AG08396 (cell line): Measurements from ENCODE around the gene STAT3.
A peak's percentile ranks its signal among the peaks of the same experiment; 100 is the strongest.
"Not testable (repeated sequence)": the region's sequence is repeated elsewhere in the genome, so short reads cannot be mapped to it uniquely, and the experiment has no call there.

Source experiments
- DNase-seq: peaks from one replicate; pipeline ENCODE4 v3.0.0; 2012; ENCODE audit warnings: low spot score, mixed read lengths

STAT3 gene

DNA sequence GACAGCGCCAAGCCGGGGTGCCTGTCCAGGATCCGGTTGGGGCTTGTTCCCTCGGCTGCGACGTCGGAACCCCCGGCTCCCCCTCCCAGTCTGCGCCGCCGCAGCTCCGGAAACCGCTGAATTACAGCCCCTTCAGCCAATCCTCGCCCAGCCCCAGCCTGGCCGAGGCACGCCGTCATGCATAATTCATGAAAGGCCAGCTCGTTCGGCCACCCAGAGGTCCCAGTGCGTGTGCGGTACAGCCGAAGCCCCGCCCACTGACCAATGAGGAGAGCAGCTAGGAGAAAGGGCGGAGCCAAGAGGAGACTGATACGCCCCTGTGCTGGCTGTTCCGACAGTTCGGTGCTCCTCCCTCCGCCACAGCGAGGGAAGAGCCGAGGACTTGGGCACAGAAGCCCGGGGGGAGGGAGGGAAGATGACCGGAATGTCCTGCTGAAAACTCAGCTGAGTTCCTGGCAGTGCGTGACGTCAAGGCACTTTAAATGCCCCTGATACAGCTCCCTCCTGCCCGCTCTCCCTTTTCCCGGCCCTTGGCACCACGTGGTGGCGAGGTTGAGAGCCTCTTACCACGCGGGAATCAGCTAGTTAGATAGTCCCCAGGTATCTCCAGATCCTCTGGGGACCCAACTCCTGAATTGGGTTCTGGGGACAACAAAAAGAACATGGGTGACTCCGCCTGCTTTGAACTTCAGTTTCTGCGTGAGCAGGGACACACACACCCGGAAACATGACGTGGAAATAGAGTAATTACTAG, at the start of gene STAT3:
Gene STAT3, minus strand, starts transcription at position 62 of the 754 bp plus-strand sequence. CDS start 39,926 bp downstream, outside the sequence.
- peak; percentile 99 for DNase-seq

- peak; percentile 79 for DNase-seq
Observed at GRCh38 chr17:42436391-42436790, 48.1 kb upstream of the STAT3 start.

DNA sequence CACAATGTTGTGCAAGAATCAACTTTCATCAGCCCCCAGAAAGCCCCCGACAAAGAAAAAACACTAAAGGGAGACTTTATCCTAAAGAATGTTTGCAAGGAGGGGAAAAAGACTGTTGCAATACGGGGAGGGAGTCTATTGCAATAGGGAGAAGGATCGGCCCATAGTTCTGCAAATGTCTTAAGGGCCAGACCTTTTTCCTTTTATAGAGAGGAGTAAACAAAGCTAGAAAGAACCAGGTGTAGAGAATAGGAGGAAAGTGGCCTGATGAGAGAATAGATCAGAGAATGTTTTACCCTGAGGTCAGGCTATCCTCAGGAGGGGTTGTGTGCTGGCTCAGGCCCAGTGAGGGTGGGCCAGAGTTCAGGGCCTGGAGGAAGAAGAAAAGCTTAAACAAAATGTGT, 43.5 kb upstream of the STAT3 start:
- DNase-seq: no peak

GRCh38 chr17:42429726-42430447, 41.6 kb upstream of the STAT3 start:
- DNase-seq: no peak

DNA sequence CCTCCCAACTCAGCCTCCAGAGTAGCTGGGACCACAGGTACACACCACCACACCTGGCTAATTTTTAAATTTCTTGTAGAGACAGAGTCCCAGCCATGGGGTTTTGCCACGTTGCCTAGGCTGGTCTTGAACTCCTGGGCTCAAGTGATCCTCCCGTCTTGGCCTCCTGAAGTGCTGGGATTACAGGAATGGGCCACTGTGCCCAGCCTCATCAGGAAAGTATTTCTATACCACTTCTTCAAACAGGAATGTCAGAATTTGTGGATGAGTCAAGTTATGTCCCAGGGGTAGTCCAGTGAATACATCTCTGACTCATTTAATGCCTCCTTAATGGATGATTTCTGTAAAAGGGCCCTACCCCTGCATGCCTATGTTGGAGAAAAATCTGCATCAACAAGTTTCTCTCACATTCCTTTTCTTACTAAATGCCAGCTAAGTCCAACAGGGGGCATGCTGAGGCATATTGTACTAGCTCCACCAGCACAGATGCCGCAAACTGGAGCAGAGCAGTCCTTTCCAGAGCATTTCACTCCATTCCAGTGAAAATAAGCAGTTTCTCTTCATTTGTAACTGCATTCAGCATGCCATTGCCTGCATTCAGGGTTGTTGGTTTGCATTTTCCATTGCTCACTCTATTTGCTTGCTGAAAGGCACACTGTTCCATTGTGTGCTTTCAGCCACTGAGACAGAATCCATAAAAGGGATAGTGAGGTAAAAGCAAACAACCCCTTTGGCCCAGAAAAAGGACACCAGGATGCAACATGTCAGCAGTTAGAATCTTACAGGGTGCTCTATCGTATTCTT, 40.1 kb upstream of the STAT3 start:
- DNase-seq: peak; percentile 75

- DNase-seq: no peak
Observed at GRCh38 chr17:42424991-42425610, 36.9 kb upstream of the STAT3 start.

- no peak for DNase-seq
Observed at GRCh38 chr17:42423766-42424165, 35.5 kb upstream of the STAT3 start.

GRCh38 chr17:42422958-42423712, 34.9 kb upstream of the STAT3 start, which contains the start of gene CAVIN1:
Gene CAVIN1, minus strand, starts transcription at chr17:42423256. Its CDS starts 159 bp downstream, at chr17:42423097.
- DNase-seq: peak; percentile 99

GRCh38 chr17:42422412-42422957, 34.2 kb upstream of the STAT3 start:
- DNase-seq: no peak

- DNase-seq: peak; percentile 84
Observed at GRCh38 chr17:42421507-42422338, 33.5 kb upstream of the STAT3 start.

- no peak for DNase-seq
Observed at GRCh38 chr17:42421136-42421506, 32.9 kb upstream of the STAT3 start.

- not testable (repeated sequence) for DNase-seq
Observed at GRCh38 chr17:42417981-42418380, 29.7 kb upstream of the STAT3 start.

GRCh38 chr17:42414704-42415409, 26.6 kb upstream of the STAT3 start:
- DNase-seq: no peak

DNA sequence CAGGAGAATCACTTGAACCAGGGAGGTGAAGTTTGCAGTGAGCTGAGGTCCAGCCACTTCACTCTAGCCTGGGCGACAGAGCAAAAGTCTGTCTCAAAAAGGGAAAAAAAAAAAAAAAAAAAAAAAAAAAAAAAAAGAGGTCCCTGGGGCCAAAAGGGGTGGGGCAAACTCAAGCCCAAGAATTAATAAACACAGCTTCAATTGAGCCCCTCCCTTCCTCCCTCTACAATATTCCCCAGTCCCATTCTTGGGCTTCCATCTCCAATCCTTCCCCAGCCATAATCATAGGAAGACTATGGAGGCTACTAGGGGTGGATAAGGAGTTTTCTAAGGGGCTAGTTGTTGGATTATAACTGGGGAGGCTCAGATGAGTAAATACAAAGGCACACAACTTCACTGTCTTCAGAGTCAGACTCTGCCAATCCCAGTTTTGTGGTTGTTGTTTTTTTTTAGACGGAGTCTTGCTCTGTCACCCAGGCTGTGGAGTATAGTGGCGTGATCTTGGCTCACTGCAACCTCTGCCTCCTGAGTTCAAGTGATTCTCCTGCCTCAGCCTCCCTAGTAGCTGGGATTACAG, 25.3 kb upstream of the STAT3 start:
- DNase-seq: no peak

- no peak for DNase-seq
Observed at GRCh38 chr17:42411905-42412679, 23.9 kb upstream of the STAT3 start.

DNA sequence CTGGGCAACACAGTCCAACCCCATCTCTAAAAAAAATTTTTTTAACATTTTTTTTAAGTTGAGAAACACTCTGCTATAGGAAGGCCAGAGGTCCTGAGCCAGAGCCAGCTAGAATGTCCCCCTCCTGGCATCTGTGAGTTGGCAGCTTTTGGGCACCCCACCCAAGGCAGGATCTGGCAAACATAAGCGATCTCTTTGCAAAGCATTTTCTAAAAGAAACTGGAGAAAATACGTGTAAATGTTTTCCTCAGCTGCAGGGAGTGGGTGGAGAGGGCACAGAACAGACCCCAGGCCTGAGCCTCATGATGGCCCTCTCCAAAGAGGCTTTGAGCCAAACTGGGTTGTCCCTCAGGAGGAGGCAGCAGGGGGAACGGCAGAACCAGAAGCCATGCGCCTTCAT, 23.1 kb upstream of the STAT3 start:
- no peak for DNase-seq

GRCh38 chr17:42410319-42410685, 22.1 kb upstream of the STAT3 start:
- no peak for DNase-seq
